Smooth muscle cell (in vitro differentiated cells): ENCODE measurements around the gene PRR16. TPM values are rescaled to one million over a fixed set of nuclear protein-coding genes. Genes with fewer than 3 reads are reported as not detected.
"Not testable (repeated sequence)": the region's sequence is repeated elsewhere in the genome, so short reads cannot be mapped to it uniquely, and the experiment has no call there.

Experiments
- DNase-seq: peaks from one replicate; lab custom pipeline; 2025; ENCODE audit not compliant: unreplicated experiment; lab: John Stamatoyannopoulos, UW
- H2AFZ ChIP-seq: fragments of 200-600 bp; sonication (generic); 2 replicates; pipeline ENCODE4 v1.6.0; 2016; ENCODE audit warnings: antibody characterized with exemption, low read depth, mild to moderate bottlenecking
- H3F3A ChIP-seq: fragments of 200-600 bp; sonication (generic); 2 replicates; pipeline ENCODE4 v1.6.0; 2017; ENCODE audit warnings: antibody characterized with exemption, low read depth
- H3K27ac ChIP-seq: fragments of 200-600 bp; sonication (generic); 2 replicates; pipeline ENCODE4 v1.5.1; 2016; ENCODE audit warnings: low read depth, mild to moderate bottlenecking
- H3K27me3 ChIP-seq: fragments of 200-600 bp; sonication (generic); 2 replicates; pipeline ENCODE4 v1.6.1; 2016; ENCODE audit warnings: low read depth, mild to moderate bottlenecking
- H3K36me3 ChIP-seq: fragments of 200-600 bp; sonication (generic); 2 replicates; pipeline ENCODE4 v1.5.1; 2016; ENCODE audit warnings: low read depth
- H3K4me1 ChIP-seq: fragments of 200-600 bp; sonication (generic); 2 replicates; pipeline ENCODE4 v1.5.1; 2016; ENCODE audit warnings: low read depth
- H3K4me2 ChIP-seq: fragments of 200-600 bp; sonication (generic); 2 replicates; pipeline ENCODE4 v1.6.0; 2016; ENCODE audit warnings: mild to moderate bottlenecking
- H3K4me3 ChIP-seq: fragments of 200-600 bp; sonication (generic); 2 replicates; pipeline ENCODE4 v1.5.1; 2016; ENCODE audit warnings: mild to moderate bottlenecking
- H3K79me2 ChIP-seq: fragments of 200-600 bp; sonication (generic); 2 replicates; pipeline ENCODE4 v1.6.0; 2016; ENCODE audit warnings: low read depth, mild to moderate bottlenecking
- H3K9ac ChIP-seq: fragments of 200-600 bp; sonication (generic); 2 replicates; pipeline ENCODE4 v1.6.0; 2016; ENCODE audit warnings: low read depth
- H3K9me3 ChIP-seq: fragments of 200-600 bp; sonication (generic); replicated peaks from 2 replicates; pipeline ENCODE4 v1.5.1; 2016; ENCODE audit warnings: low read depth
- H4K20me1 ChIP-seq: fragments of 200-600 bp; sonication (generic); 2 replicates; pipeline ENCODE4 v1.6.0; 2016; ENCODE audit warnings: low read depth
- WGBS: methylation state at CpG from one replicate; pipeline ENCODE4 v1.1.7; 2016; ENCODE audit warnings: low lambda C conversion rate; 5-methylcytosine and 5-hydroxymethylcytosine counted together
- polyA plus RNA-seq: library from polyadenylated mRNA; unstranded; fragments of >200 nt; fragmentation: Nextera tagmentation; extraction: Ambion mirVana; gene quantifications from 2 replicates; pipeline ENCODE4 v1.2.1, GENCODE V29; 2016
- total RNA-seq: library from RNA; depleted of rRNA; stranded (reverse); fragments of >200 nt; gene quantifications from 2 replicates; pipeline ENCODE4 v1.2.3, GENCODE V29; 2014
- TF ChIP-seq, protein P1 (sequence below): fragments of 200-600 bp; sonication (generic); IDR thresholded peaks from 2 replicates; pipeline ENCODE4 v1.5.1; 2017; ENCODE audit warnings: borderline replicate concordance, mild to moderate bottlenecking, antibody characterized with exemption; ENCODE audit not compliant: insufficient read depth, poor library complexity, severe bottlenecking

The PRR16 gene
- total RNA-seq: 6.7 and 8.3 TPM in 2 replicates
- polyA plus RNA-seq: 13.2 and 19.4 TPM in 2 replicates

DNA sequence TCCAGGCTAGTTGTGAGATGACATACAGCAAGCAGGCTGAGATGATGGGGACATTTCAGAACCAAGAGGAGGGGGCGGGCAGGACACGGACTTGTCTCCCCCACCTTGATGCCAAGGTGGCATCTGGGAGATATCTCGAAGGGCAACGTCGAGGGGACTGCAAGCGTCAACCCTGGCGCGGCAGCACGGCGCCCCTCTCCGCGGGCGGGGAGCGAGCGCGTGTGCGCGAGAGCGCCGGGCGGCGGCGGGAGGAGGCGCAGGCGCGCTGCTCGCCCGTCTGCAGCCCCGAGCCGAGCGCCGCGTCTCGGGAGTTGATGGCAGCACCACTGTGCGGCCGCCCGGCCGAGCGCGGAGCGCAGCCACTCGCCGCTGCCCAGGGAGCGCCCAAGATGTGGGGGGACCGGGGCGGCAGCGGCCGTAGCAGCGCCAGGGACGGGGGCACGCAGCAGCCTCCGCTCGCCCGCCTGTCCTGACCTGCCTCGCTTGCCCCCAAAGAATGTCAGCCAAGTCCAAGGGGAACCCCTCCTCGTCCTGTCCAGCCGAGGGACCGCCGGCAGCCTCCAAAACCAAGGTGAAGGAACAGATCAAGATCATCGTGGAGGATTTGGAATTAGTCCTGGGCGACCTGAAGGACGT is at the start of gene PRR16:
PRR16 (plus strand) TSS at position 310 of the 636 bp plus-strand sequence.
- Histone ChIP-seq H3K79me2 (peaks cover 31% of the 10 kb centered on the region), H3F3A (peaks cover 18% of the 10 kb centered on the region), H2AFZ (peak within 1 kb of the TSS; percentile 98), H3K9ac (peak within 1 kb of the TSS; percentile 48), H4K20me1 (no peaks in the 10 kb centered on the region), H3K4me1 (peaks cover 24% of the 10 kb centered on the region), H3K36me3 (no peaks in the 10 kb centered on the region), H3K9me3 (no peaks in the 10 kb centered on the region), H3K27me3 (no peaks in the 10 kb centered on the region), H3K4me3 (peak within 1 kb of the TSS; percentile 76), H3K4me2 (peak within 1 kb of the TSS; percentile 97), H3K27ac (peak within 1 kb of the TSS; percentile 7)
- TF ChIP-seq, protein P1, sequence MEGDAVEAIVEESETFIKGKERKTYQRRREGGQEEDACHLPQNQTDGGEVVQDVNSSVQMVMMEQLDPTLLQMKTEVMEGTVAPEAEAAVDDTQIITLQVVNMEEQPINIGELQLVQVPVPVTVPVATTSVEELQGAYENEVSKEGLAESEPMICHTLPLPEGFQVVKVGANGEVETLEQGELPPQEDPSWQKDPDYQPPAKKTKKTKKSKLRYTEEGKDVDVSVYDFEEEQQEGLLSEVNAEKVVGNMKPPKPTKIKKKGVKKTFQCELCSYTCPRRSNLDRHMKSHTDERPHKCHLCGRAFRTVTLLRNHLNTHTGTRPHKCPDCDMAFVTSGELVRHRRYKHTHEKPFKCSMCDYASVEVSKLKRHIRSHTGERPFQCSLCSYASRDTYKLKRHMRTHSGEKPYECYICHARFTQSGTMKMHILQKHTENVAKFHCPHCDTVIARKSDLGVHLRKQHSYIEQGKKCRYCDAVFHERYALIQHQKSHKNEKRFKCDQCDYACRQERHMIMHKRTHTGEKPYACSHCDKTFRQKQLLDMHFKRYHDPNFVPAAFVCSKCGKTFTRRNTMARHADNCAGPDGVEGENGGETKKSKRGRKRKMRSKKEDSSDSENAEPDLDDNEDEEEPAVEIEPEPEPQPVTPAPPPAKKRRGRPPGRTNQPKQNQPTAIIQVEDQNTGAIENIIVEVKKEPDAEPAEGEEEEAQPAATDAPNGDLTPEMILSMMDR: no peak
- DNase-seq: peak; percentile 52
- WGBS: under 1% methylated on average over 32 of the region's 62 CpGs

DNA sequence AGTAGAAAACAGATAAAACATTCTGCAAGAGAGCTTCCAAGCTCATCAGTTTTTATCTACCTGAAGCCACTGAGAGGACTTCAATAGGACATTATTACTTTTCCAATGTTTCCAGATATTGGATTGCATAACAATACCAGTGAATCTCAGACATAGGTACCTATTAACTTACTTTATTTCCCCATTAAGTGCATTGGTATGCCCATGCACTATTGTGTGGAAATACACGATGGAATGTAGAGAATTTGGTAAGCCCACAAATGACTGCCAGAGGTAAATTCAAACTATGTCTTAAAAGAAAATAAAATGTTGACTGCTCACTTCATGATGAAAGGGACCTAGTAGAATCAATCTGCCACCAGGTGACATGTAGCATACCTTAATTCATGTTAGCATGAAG is 48.1 kb upstream of the PRR16 start:
- TF ChIP-seq, protein P1: no peak
- H2AFZ ChIP-seq: no peak overlapping the region
- no peaks in the 10 kb centered on the region for H3K36me3 ChIP-seq
- no peaks in the 10 kb centered on the region for H3K79me2 ChIP-seq
- no peak overlapping the region for H3K4me2 ChIP-seq
- no peaks in the 10 kb centered on the region for H4K20me1 ChIP-seq
- H3K9me3 ChIP-seq: peaks cover 2% of the 10 kb centered on the region
- no peaks in the 10 kb centered on the region for H3F3A ChIP-seq
- H3K9ac ChIP-seq: no peak overlapping the region
- 86% methylated on average over 1 of the region's 1 CpG for WGBS
- no peaks in the 10 kb centered on the region for H3K27me3 ChIP-seq
- no peaks in the 10 kb centered on the region for H3K4me1 ChIP-seq
- no peak for DNase-seq
- no peak overlapping the region for H3K27ac ChIP-seq
- H3K4me3 ChIP-seq: no peak overlapping the region

DNA sequence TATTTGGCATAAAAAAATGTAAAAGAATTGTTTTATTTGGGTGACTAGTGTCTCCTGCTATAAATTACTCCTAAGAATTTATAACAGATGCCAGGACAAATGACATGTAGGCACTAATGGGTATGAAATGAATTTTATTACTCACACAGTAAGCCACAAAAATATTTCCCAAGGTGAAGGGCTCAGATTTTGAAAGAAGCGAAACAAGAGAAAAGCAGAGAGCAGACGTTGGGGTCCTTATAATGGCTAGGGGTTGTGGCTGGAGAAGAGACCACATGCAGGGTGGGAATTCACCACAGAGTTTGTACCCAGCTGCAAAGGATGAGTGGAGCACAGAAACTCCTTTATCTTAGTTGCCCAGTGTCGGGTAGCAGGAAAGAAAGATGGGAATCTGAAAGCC is 45.0 kb upstream of the PRR16 start:
- Histone ChIP-seq H3K9ac (no peak overlapping the region), H3K27ac (no peak overlapping the region), H3F3A (no peaks in the 10 kb centered on the region), H3K27me3 (no peaks in the 10 kb centered on the region), H3K79me2 (no peaks in the 10 kb centered on the region), H4K20me1 (no peaks in the 10 kb centered on the region), H3K4me1 (no peaks in the 10 kb centered on the region), H3K9me3 (no peaks in the 10 kb centered on the region), H3K4me2 (no peak overlapping the region), H2AFZ (no peak overlapping the region), H3K4me3 (no peak overlapping the region), H3K36me3 (no peaks in the 10 kb centered on the region)
- DNase-seq: no peak
- TF ChIP-seq, protein P1: no peak
- WGBS: 87% methylated on average over 3 of the region's 3 CpGs

DNA sequence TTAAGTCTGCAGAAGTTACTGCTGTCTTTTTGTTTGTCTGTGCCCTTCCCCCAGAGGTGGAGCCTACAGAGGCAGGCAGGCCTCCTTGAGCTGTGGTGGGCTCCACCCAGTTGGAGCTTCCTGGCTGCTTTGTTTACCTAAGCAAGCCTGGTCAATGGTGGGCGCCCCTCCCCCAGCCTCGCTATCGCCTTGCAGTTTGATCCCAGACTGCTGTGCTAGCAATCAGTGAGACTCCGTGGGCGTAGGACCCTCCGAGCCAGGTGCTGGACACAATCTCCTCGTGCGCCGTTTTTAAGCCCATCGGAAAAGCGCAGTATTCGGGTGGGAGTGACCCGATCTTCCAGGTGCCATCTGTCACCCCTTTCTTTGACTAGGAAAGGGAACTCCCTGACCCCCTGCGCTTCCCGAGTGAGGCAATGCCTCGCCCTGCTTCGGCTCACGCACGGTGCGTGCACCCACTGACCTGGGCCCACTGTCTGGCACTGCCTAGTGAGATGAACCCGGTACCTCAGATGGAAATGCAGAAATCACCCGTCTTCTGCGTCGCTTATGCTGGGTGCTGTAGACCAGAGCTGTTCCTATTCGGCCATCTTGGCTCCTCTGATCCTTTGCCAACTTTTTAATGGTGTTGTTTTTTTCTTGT is 37.3 kb upstream of the PRR16 start:
- not testable (repeated sequence) for H3K4me1 ChIP-seq, DNase-seq, H4K20me1 ChIP-seq, H3K36me3 ChIP-seq, H3K27ac ChIP-seq, H3K27me3 ChIP-seq, H2AFZ ChIP-seq, H3F3A ChIP-seq, H3K79me2 ChIP-seq, H3K4me2 ChIP-seq, H3K4me3 ChIP-seq, H3K9ac ChIP-seq, H3K9me3 ChIP-seq
- WGBS: 92% methylated on average over 25 of the region's 25 CpGs
